Activated CD4-positive, alpha-beta memory T cell treated with anti-CD3 and anti-CD28 coated beads, Interleukin-2, amount 10 ng/mL, durations not matched to agents 7 days and 5 days (primary cell): ENCODE results near the gene RBM20. TPM values are rescaled to one million over a fixed set of nuclear protein-coding genes. Genes with fewer than 3 reads are reported as not detected.

Experiments
- CTCF ChIA-PET: fragments of 350-600 bp; sonication (Branson Sonifier 250); formaldehyde crosslinking; loops from one replicate; lab custom pipeline; 2021; ENCODE audit warnings: antibody characterized with exemption, inconsistent platforms; lab: Charles Lee
- POLR2A ChIA-PET: fragments of 350-600 bp; sonication (Branson Sonifier 250); formaldehyde crosslinking; loops from one replicate; lab custom pipeline; 2021; ENCODE audit warnings: antibody characterized with exemption; lab: Charles Lee
- DNase-seq: peaks from one replicate; pipeline ENCODE4 v3.0.0-alpha.2; 2020
- H3K27ac Mint-ChIP-seq: one replicate; pipeline ENCODE4 v1.8.0; 2021; ENCODE audit warnings: mild to moderate bottlenecking, mixed read lengths
- H3K27me3 Mint-ChIP-seq: one replicate; pipeline ENCODE4 v1.8.0; 2021; ENCODE audit warnings: mixed read lengths
- H3K36me3 Mint-ChIP-seq: one replicate; pipeline ENCODE4 v1.8.0; 2021; ENCODE audit warnings: low read depth, mixed read lengths
- H3K4me1 Mint-ChIP-seq: one replicate; pipeline ENCODE4 v1.8.0; 2021; ENCODE audit warnings: mixed read lengths
- H3K4me3 Mint-ChIP-seq: one replicate; pipeline ENCODE4 v1.8.0; 2021; ENCODE audit warnings: mild to moderate bottlenecking, mixed read lengths
- H3K9me3 Mint-ChIP-seq: one replicate; pipeline ENCODE4 v1.8.0; 2021; ENCODE audit warnings: mixed read lengths
- total RNA-seq, 2 experiments: library from RNA; stranded (reverse); gene quantifications; one replicate each; pipeline ENCODE4 v1.2.3, GENCODE V29; 2021

Gene RBM20
- total RNA-seq, 2 experiments from 2014 or later = 0.03 TPM; not detected in 1

- ChIA-PET CTCF (interaction anchor here (0.7 kb wide), 1 partner anchor 287 kb away, joined by 3 read pairs; no protein-coding TSS in a partner anchor), POLR2A (no interaction called here)
- no peak overlapping the region for H3K4me3 Mint-ChIP-seq
- no peak for DNase-seq
- peaks cover 22% of the 10 kb centered on the region for H3K27me3 Mint-ChIP-seq
- H3K36me3 Mint-ChIP-seq = no peaks in the 10 kb centered on the region
- H3K9me3 Mint-ChIP-seq = peaks cover 2% of the 10 kb centered on the region
- no peaks in the 10 kb centered on the region for H3K4me1 Mint-ChIP-seq
- no peak overlapping the region for H3K27ac Mint-ChIP-seq
Observed at GRCh38 chr10:110691139-110691538, 47.0 kb downstream of the RBM20 start.

GRCh38 chr10:110694263-110694662 is 50.1 kb downstream of the RBM20 start:
- ChIA-PET CTCF (interaction anchor here (1.4 to 1.6 kb wide), 2 partner anchors 22 to 83 kb away, joined by 3 to 6 read pairs; no protein-coding TSS in a partner anchor), POLR2A (no interaction called here)

GRCh38 chr10:110694820-110695538 is 50.8 kb downstream of the RBM20 start:
- H3K9me3 Mint-ChIP-seq = peaks cover 2% of the 10 kb centered on the region
- POLR2A ChIA-PET = no interaction called here
- DNase-seq = no peak
- no peaks in the 10 kb centered on the region for H3K4me1 Mint-ChIP-seq
- H3K36me3 Mint-ChIP-seq = no peaks in the 10 kb centered on the region
- CTCF ChIA-PET = interaction anchor here (1.4 to 1.6 kb wide), 2 partner anchors 22 to 84 kb away, joined by 3 to 6 read pairs; no protein-coding TSS in a partner anchor
- H3K27me3 Mint-ChIP-seq = peaks cover 19% of the 10 kb centered on the region
- no peak overlapping the region for H3K4me3 Mint-ChIP-seq
- no peak overlapping the region for H3K27ac Mint-ChIP-seq

More at GRCh38 chr10:110694263-110694662, 50.1 kb downstream of the RBM20 start:
- Mint-ChIP-seq H3K27me3 (peaks cover 19% of the 10 kb centered on the region), H3K4me1 (no peaks in the 10 kb centered on the region), H3K36me3 (no peaks in the 10 kb centered on the region), H3K4me3 (no peak overlapping the region), H3K9me3 (peaks cover 2% of the 10 kb centered on the region), H3K27ac (no peak overlapping the region)
- no peak for DNase-seq

- POLR2A ChIA-PET = no interaction called here
- Mint-ChIP-seq H3K27me3 (peaks cover 16% of the 10 kb centered on the region), H3K4me3 (no peak overlapping the region), H3K4me1 (peaks cover 2% of the 10 kb centered on the region), H3K9me3 (peaks cover 2% of the 10 kb centered on the region), H3K36me3 (no peaks in the 10 kb centered on the region), H3K27ac (no peak overlapping the region)
- DNase-seq = no peak
- CTCF ChIA-PET = no interaction called here
Observed at GRCh38 chr10:110695539-110695886, 51.4 kb downstream of the RBM20 start.

- Mint-ChIP-seq H3K9me3 (peaks cover 2% of the 10 kb centered on the region), H3K4me1 (peaks cover 6% of the 10 kb centered on the region), H3K4me3 (no peak overlapping the region), H3K27ac (no peak overlapping the region), H3K27me3 (peaks cover 12% of the 10 kb centered on the region), H3K36me3 (no peaks in the 10 kb centered on the region)
- no peak for DNase-seq
- ChIA-PET CTCF (no interaction called here), POLR2A (no interaction called here)
Observed at GRCh38 chr10:110696436-110696835, 52.3 kb downstream of the RBM20 start.

GRCh38 chr10:110698340-110698739 is 54.2 kb downstream of the RBM20 start:
- Mint-ChIP-seq H3K36me3 (no peaks in the 10 kb centered on the region), H3K27me3 (peaks cover 2% of the 10 kb centered on the region), H3K9me3 (no peaks in the 10 kb centered on the region), H3K4me3 (no peak overlapping the region), H3K27ac (no peak overlapping the region), H3K4me1 (peaks cover 6% of the 10 kb centered on the region)
- POLR2A ChIA-PET = no interaction called here
- DNase-seq = no peak
- CTCF ChIA-PET = interaction anchor here (1.0 kb wide), 1 partner anchor 26 kb away, joined by 4 read pairs; no protein-coding TSS in a partner anchor

GRCh38 chr10:110698782-110699201 is 54.7 kb downstream of the RBM20 start:
- peaks cover 6% of the 10 kb centered on the region for H3K4me1 Mint-ChIP-seq

GRCh38 chr10:110699859-110700468 is 55.8 kb downstream of the RBM20 start:
- no peak for DNase-seq
- POLR2A ChIA-PET = no interaction called here
- Mint-ChIP-seq H3K27me3 (peaks cover 1% of the 10 kb centered on the region), H3K9me3 (no peaks in the 10 kb centered on the region), H3K36me3 (no peaks in the 10 kb centered on the region), H3K27ac (no peak overlapping the region), H3K4me1 (peaks cover 6% of the 10 kb centered on the region), H3K4me3 (no peak overlapping the region)
- CTCF ChIA-PET = no interaction called here

More at GRCh38 chr10:110698782-110699201, 54.7 kb downstream of the RBM20 start:
- Mint-ChIP-seq H3K36me3 (no peaks in the 10 kb centered on the region), H3K4me3 (no peak overlapping the region), H3K27ac (no peak overlapping the region), H3K27me3 (peaks cover 2% of the 10 kb centered on the region), H3K9me3 (no peaks in the 10 kb centered on the region)
- no peak for DNase-seq
- ChIA-PET CTCF (interaction anchor here (1.0 kb wide), 1 partner anchor 26 kb away, joined by 4 read pairs; no protein-coding TSS in a partner anchor), POLR2A (no interaction called here)

- Mint-ChIP-seq H3K4me1 (peaks cover 6% of the 10 kb centered on the region), H3K36me3 (no peaks in the 10 kb centered on the region), H3K4me3 (no peak overlapping the region), H3K27me3 (peaks cover 1% of the 10 kb centered on the region), H3K27ac (no peak overlapping the region), H3K9me3 (no peaks in the 10 kb centered on the region)
- ChIA-PET POLR2A (interaction anchor here (0.9 kb wide), 1 partner anchor 17 kb away, joined by 3 read pairs; no protein-coding TSS in a partner anchor), CTCF (interaction anchor here (1.1 kb wide), 1 partner anchor 29 kb away, joined by 3 read pairs; no protein-coding TSS in a partner anchor)
- DNase-seq = no peak
Observed at GRCh38 chr10:110700947-110701616, 56.9 kb downstream of the RBM20 start.

GRCh38 chr10:110701617-110701971 is 57.5 kb downstream of the RBM20 start:
- no peak overlapping the region for H3K4me3 Mint-ChIP-seq
- ChIA-PET CTCF (interaction anchor here (1.1 kb wide), 1 partner anchor 29 kb away, joined by 3 read pairs; no protein-coding TSS in a partner anchor), POLR2A (interaction anchor here (0.9 kb wide), 1 partner anchor 18 kb away, joined by 3 read pairs; no protein-coding TSS in a partner anchor)
- H3K27ac Mint-ChIP-seq = no peak overlapping the region
- H3K36me3 Mint-ChIP-seq = no peaks in the 10 kb centered on the region
- H3K4me1 Mint-ChIP-seq = peaks cover 6% of the 10 kb centered on the region
- H3K9me3 Mint-ChIP-seq = no peaks in the 10 kb centered on the region
- peaks cover 1% of the 10 kb centered on the region for H3K27me3 Mint-ChIP-seq
- DNase-seq = no peak

GRCh38 chr10:110704070-110704469 is 59.9 kb downstream of the RBM20 start:
- Mint-ChIP-seq H3K27ac (no peak overlapping the region), H3K36me3 (no peaks in the 10 kb centered on the region), H3K27me3 (peaks cover 6% of the 10 kb centered on the region), H3K9me3 (no peaks in the 10 kb centered on the region), H3K4me3 (no peak overlapping the region), H3K4me1 (peaks cover 6% of the 10 kb centered on the region)
- CTCF ChIA-PET = no interaction called here
- no peak for DNase-seq
- POLR2A ChIA-PET = no interaction called here

- Mint-ChIP-seq H3K4me3 (no peak overlapping the region), H3K27ac (no peak overlapping the region), H3K4me1 (peaks cover 6% of the 10 kb centered on the region), H3K27me3 (peaks cover 6% of the 10 kb centered on the region), H3K9me3 (no peaks in the 10 kb centered on the region), H3K36me3 (no peaks in the 10 kb centered on the region)
- DNase-seq = no peak
- POLR2A ChIA-PET = no interaction called here
- CTCF ChIA-PET = no interaction called here
Observed at GRCh38 chr10:110704906-110705476, 60.9 kb downstream of the RBM20 start.
